NCI-H2107 treated with DMSO at 0.1 percent for 48 hours (cell line): Measurements from ENCODE around the gene ITGB5.

Experiments used
- DNase-seq: peaks from one replicate; lab custom pipeline; 2025; ENCODE audit not compliant: unreplicated experiment; lab: John Stamatoyannopoulos, UW

Gene ITGB5

DNA sequence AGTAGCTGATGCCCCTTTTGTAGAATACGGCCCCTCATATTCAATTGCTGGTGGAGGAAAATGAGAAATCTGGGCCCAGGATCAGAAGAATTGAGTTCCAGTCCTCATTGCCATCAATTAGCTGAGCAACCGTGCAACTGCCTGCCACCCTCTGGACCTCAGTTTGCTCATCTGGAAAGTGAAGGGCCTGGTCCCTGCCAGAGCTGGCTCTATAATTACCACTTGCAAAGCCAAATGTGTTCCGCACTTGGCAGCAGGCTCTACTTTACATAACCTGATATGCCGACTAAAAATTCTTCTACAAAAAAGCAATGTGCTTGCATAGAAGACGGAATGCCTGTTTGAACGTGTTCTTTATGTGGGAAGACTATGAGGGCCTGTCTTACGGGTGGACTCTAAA lies 8.6 kb upstream of the ITGB5 start:
- no peak for DNase-seq

DNA sequence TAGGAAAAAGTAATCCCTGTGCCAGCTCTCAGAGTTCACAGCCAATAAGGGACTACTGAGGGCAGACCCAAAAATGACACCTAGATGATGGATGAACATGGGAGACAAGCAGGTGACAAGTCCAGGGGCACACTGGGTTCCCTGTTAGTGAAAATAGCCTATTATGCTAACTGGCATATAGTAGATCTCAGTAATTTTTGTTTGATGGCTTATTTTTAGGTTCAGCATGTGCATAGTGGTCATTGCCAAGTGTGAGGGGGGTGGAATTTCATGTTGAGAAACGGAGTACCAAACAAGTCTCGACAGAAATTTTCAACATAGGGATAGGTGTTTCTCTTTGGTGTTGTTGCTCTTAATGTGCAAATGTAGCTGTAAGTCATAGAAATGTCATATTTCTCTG lies 6.4 kb upstream of the ITGB5 start:
- no peak for DNase-seq

DNA sequence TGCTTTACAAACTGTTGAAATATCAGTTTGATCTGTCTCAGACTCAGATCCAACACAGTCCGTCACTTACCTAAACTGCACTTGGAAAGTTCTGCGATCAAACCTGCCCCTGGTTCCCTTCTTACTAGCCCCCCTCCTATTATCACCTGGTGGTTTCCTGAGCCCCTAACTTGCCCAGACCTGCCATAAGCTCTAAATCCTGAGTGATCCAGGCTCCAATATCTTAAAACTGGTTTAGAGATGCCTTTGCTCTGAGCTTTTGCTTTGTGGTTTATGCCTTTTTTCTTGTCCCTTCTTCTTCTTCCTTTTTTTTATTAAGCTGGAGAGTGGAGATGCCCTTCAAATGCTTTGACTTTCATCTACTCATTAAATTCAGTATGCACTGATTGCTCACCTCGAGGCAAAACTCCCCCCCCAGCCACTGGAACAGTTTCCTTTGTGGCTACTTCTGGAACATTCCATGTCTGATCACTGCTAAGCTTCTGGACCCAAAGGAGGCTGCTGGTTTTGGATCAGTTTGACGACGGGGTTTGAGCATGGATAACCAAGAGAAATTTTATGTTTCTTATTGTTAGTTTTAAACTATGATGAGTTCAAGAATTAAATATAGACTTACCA lies 3.5 kb upstream of the ITGB5 start:
- DNase-seq: no peak

DNA sequence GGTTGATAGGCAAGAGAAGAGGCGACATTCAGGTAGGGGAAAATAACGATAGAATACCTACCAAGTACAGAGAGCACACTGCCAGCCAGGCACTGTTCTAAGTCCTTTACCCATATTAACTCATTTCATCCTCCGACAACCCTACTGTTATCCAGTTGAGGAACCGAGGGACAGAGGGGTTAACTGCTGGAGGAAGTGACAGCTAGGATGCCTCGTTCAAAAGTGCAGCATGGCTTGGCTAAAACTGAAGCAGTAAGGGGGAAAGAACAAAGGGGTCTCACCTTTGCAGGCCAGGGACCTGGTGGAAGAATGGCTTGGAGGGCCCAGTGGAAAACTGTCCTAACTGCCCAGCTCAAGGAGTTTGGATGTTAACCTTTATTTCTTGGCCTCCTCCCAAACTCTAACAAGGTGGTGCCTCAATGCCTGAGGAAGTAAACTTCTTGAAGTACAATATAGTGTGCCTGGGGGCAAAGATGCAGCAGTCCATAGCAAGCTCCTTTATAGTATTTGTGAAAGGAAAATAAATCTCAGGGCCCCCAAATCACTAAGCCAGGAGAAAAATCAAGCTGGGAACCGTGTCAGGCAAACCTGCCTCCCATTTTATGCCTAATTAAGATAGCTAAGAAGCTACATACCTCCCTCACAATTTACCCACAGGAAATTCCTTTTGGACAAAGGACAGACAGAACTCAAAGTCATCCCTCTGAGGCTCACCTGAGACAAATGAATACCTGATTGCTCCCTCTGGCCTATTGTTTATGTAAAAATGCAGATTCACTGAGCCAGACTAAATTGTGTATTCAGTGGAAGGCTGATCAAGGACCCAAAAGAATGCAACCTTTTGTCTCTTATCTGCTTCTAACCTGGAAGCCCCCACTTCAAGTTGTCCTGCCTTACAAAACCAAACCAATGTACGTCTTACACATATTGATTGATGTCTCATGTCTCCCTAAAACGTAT lies 1.6 kb upstream of the ITGB5 start:
- DNase-seq: no peak

DNA sequence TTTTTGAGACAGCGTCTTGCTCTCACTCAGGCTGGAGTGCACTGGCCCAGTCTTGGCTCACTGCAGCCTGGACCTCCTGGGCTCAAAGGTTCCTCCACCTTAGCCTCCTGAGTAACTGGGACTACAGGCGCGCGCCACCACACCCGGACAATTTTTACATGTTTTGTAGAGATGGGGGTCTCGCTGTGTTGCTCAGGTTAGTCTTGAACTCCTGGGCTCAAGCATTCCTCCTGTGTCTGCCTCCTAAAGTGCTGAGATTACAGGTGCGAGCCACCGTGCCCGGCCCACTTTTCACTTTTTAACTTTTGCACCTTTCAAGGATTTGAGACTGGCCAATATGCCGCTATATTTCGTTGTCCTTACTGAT lies 750 bp upstream of the ITGB5 start:
- no peak for DNase-seq

DNA sequence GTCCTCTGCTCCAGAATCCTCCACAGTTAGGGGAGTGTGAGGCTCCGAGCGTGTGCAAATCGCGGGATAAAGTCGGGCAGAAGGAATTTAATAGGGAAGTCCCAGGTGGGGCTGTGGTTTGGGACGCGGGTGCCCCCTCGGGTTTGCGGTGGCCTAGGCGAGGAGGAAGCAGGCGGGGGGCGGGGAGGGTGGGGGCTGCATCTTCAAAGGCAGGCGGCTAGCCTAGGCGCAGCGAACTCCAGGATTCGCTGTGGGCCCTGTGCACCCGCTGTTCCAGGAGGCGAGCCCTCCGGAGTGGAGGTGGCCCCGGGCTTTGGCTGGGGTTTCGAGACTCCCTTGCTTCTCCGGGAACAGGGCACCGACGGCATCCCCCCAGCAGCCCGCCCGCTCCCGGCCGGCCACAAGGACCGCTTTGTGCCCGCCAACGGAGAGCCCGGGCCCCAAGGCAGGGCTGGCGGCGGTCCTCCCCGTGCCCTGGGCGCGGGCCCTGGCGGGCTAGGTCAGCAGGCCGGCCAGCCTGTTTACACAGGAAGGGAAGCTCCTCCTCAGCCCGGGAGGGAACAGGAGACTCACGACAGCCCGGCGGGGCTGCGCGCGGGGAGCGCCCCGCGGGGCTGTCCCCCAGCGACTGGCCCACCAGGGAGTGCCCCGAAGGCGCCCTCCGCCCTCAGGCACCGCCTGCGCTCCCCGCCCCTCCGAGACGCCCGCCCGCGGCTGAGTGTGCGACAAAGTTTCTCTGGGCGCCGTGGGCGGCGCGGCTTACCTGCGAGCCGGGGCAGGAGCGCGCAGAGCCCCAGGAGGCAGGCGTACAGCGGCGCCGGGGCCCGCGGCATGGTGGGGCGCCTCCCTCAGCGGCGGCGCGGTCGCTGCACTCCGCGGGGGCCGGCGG lies 753 bp downstream of the ITGB5 start:
- no peak for DNase-seq

DNA sequence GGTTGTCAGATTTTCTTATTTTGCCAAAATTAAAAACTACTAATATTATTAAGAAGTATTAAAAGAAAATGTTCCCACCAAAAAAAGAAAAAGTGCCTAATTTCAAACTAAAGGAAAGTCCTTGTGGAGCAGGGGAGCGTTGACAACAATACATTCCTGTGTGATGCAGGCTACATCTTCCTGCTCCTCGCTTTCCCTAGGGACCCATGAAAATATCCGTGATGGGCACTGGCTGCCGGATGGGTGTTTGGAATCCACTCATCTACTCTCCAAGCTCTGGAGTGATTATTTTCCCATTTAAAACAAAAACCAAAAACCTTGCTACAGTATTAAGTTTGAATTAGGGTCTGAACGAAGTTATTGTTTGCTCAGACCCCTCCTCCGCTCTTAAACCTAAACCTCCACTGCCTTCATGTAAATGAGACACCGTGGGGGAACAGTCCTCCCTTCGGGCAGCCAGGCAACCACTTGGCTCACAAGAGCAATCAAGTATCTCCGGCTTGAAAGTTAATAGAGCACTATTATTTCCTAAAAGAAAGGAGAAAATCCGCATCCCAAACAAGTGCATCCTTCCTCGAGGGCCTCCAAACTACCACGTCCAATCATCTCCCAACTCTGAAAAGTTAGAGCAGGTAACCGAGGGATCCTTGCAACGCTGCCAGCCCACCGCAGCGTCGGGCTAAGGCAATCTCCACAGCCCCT lies 1.5 kb downstream of the ITGB5 start:
- DNase-seq: no peak

DNA sequence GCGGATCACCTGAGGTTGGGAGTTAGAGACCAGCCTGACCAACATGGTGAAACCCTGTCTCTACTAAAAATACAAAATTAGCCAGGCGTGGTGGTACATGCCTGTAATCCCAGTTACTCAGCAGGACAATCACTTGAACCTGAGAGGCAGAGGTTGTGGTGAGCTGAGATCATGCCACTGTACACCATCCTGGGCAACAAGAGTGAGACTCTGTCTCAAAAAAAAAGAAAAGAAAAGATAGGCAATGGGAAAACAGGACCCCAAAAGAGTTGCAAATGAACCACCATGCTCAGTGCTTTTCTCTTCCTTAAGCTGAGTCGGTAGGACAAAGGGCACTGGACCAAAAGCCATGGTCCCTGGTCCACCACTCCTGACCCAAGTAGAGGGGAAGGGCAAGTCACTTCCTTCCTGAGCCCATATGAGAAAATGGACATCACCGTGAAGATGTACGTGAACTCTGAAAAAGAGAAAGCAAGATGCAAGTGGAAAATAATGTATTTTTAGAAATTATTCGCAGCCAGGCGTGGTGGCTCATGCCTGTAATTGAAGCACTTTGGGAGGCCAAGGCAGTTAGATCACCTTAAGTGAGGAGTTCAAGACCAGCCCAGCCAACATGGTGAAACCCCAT lies 2.6 kb downstream of the ITGB5 start:
- DNase-seq: no peak

GRCh38 chr3:124883766-124884473 lies 3.2 kb downstream of the ITGB5 start:
- no peak for DNase-seq

GRCh38 chr3:124882816-124883747 lies 4.1 kb downstream of the ITGB5 start:
- DNase-seq: no peak

DNA sequence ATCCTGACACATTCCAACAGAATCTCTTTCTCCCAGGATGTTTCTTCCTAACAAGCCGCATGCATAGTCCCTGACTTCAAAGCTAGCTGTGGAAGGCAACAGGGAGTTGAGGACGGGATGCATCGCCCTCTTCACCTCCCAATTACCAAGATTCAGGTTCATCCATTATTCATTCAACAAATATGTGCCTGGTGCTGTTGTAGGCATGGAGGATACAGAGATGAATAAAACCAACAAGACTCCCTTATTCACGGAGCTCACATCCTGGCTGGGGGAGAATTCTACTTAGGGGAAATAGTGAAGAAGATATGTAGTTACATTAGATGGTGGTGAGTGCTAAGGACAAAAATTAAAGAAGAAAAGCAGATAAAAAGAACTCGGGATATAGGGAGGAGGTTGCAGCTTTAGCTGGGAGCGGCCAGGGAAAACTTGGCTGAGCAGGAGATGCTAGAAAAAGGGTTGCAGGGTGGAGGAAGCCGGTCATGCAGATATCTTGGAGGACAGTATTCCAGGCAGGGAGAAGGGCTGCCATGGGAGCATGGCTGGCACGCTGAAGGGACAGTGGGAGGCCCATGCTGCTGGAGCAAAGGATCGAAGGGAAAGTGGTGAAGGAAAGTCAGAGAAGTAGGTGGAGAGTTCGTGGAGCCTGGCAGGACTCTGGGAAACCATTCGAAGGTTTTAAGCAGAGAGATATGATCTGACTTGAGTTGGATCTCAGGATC lies 5.0 kb downstream of the ITGB5 start:
- DNase-seq: no peak

GRCh38 chr3:124879337-124879680 lies 7.9 kb downstream of the ITGB5 start:
- no peak for DNase-seq

- DNase-seq: no peak
Observed at GRCh38 chr3:124878561-124879336, 8.4 kb downstream of the ITGB5 start.

DNA sequence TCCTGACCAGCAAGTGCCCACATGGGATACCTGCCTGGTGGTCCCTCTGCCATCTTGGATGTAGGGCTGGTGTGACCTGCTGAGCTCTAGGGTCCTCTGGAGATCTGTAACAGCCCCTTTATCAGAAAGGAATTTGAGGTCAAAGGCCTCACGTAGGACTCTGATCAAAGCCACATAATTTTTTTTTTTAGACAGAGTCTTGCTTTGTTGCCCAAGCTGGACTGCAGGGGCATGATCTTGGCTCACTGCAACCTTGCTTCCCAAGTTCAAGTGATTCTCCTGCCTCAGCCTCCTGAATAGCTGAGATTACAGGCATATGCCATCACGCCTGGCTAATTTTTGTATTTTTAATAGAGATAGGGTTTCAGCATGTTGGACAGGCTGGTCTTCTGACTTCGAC lies 9.5 kb downstream of the ITGB5 start:
- no peak for DNase-seq

GRCh38 chr3:124876401-124876878 lies 10.7 kb downstream of the ITGB5 start:
- DNase-seq: no peak

DNA sequence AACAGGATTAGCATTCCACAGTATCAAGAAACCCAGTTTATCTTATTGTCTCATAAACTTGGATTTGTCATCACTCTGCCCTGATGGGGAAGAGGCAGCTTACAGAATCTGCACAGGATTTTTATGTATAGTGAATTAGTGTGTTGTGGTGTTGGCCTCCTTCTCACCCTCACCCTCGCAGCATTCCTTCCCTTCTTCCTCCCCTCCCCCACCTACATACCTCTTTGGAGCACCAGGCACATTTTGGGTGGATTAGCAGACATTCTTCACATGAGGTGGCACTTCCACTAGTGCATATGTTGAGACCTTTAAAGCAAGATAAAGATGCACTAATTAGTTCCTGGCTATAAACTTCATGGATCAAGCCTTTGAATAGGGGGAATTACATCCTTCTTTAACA lies 13.9 kb downstream of the ITGB5 start:
- DNase-seq: no peak

DNA sequence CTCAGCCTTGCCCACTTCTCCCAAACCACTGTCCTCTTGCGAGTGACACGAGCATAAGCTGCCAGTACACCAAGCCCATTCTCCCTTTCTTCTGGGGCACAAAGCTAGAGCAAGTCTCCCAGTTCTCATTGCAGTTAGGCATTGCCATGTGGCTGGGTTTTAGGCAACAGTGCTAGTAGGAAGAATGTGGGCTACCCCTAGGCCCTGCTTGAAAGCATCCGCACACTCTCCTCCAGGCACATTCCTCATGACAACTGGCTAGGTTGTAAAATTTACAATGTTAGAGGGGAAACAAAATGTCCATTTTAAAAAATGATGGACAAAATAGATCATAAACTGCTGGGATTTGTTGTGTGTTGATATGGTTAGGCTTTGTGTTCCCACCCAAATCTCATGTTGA lies 19.7 kb downstream of the ITGB5 start:
- DNase-seq: no peak
